ENCODE data around the gene C4orf50.

C4orf50 gene

DNA sequence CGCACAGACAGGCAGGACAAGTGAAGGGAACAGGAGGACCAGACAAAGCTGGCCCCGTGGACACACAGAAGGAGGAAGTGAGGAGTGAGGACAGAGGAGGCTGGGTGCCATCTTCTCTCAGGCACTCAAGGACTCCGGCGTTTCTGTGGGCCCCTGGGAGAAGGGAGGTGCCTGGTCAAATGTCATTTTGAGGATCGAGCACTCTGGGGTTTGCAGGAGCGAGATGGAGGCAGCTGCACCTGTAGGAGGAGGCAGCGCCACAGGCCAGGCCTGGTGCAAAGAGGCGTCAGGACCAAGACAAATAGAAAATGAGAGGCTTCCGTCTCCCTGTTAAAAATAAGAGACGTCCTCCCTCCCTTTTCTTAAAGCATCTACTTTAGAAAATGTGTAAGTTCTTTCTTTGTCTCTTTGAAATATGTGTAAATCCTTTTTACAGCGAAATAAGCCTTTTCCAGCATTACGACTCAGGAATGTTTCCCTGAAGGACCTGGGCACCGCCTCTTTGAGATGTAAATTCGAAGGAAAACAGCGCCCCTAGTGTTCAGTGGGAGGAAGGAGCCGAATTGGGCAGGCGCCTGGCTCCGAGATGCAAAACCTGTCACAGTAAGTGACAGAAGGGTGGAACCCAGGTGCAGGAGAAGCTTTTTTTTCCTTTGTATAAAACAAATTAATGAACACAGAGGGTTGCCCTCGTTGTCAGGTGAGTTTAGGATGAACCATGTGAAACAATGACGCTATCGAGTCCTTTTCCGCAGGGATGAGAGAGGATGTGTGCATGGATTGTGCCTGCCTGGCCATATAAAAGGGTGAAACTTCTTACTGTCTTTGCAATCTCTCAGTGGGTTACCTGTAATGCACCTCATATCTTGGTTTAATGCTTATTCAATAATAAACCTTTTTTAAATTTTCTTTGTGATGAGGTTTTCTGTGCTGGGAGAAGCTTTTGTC, 1.4 kb upstream of the C4orf50 start:
- no peak for DNase-seq (ENCODE audit: low read depth)
- TF ChIP-seq, protein P1, sequence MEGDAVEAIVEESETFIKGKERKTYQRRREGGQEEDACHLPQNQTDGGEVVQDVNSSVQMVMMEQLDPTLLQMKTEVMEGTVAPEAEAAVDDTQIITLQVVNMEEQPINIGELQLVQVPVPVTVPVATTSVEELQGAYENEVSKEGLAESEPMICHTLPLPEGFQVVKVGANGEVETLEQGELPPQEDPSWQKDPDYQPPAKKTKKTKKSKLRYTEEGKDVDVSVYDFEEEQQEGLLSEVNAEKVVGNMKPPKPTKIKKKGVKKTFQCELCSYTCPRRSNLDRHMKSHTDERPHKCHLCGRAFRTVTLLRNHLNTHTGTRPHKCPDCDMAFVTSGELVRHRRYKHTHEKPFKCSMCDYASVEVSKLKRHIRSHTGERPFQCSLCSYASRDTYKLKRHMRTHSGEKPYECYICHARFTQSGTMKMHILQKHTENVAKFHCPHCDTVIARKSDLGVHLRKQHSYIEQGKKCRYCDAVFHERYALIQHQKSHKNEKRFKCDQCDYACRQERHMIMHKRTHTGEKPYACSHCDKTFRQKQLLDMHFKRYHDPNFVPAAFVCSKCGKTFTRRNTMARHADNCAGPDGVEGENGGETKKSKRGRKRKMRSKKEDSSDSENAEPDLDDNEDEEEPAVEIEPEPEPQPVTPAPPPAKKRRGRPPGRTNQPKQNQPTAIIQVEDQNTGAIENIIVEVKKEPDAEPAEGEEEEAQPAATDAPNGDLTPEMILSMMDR (IDR thresholded peaks at IDR 0.05; ENCODE audit: low read depth, low read length, missing control alignments), result peak; percentile 77
- H3K4me3 ChIP-seq (ENCODE audit: low read depth, low read length), result no peak overlapping the region

DNA sequence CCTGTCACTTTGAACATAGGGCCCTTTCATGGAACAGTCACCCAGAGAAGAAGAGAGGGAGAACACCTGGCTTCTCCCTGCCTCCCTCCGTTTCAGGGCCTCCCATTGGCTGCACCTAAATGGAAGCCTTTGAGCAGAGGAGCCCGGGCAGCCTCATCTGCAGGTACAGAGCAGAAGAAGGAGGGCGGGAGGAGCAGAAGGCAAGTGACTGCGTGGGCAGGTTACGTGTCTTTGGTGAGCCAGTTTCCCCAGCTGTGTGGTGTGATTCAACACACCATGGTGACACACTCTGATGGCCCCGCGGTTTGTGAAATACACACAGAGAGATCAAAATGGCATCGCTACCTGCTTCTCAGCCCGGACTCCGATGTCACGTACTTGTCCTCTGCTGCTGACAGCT, 431 bp downstream of the C4orf50 start:
- no peak for DNase-seq (ENCODE audit: low read depth)
- TF ChIP-seq, protein P1 (IDR thresholded peaks at IDR 0.05; ENCODE audit: low read depth, low read length, missing control alignments), result no peak

DNA sequence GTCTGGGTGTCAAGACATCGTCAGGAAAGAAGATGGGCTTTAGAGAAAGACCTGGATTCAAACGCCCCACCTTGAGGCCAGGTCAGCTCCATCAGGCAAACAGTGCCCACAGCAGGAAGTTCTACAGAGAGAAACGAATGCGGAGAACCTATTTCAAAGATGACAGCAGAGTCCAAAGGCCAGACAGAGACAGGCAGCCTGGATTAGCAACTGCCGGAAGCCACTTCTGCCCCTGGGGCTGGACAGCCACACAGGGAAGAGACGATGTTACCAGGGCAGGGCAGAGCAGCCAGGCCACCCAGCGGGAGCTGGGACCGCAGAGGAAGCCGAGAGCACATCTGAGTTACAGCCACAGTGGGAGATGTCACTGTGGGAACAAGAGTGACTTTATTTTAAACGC, 1.2 kb downstream of the C4orf50 start:
- TF ChIP-seq, protein P1 (IDR thresholded peaks at IDR 0.05; ENCODE audit: low read depth, low read length, missing control alignments), result no peak
- DNase-seq (ENCODE audit: low read depth), result no peak
- H3K4me3 ChIP-seq (ENCODE audit: low read depth, low read length), result no peak overlapping the region

More for the DNA sequence above, 431 bp downstream of the C4orf50 start:
- H3K4me3 ChIP-seq (ENCODE audit: low read depth, low read length), result no peak overlapping the region

DNA sequence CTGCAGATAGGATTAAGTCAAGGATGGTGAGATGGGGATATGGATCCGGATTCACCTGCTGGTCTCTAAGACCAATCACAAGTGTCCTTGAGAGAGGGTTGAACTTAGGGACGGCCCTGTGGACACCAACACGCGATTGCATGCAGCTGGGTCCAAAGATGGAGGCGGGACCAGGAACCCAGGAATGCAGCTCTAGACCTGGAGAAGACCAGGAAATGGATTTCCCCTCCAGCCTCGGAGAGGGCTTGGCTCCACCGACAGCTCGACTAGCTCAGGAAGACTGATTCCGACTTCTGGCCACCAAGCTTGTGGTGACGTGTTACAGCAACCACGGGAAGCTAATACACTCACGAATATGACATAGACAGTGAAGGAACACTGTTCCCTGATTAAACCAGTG, 4.7 kb downstream of the C4orf50 start:
- no peak overlapping the region for H3K4me3 ChIP-seq (ENCODE audit: low read depth, low read length)
- DNase-seq (ENCODE audit: low read depth), result no peak
- TF ChIP-seq, protein P1 (IDR thresholded peaks at IDR 0.05; ENCODE audit: low read depth, low read length, missing control alignments), result no peak

DNA sequence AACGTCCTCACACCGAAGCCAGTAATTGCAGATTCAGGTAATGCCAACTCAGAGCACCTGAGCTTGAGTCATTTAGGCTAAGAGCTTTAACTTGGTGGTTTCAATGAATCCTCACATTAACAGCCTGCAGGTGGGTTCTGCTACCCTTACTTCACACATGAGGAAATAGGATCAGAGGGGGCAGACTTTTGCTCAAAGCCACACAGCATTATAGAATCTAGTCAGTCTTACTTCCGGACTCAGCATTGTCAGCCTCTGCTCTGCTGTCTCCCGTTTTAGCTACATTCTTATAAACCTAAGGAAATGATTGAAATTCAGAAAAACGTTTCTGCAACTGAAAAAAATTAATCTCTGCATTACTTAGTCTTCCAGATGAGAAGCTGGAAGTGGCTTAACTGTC, 6.0 kb downstream of the C4orf50 start:
- TF ChIP-seq, protein P1 (IDR thresholded peaks at IDR 0.05; ENCODE audit: low read depth, low read length, missing control alignments), result no peak
- no peak overlapping the region for H3K4me3 ChIP-seq (ENCODE audit: low read depth, low read length)
- no peak for DNase-seq (ENCODE audit: low read depth)

DNA sequence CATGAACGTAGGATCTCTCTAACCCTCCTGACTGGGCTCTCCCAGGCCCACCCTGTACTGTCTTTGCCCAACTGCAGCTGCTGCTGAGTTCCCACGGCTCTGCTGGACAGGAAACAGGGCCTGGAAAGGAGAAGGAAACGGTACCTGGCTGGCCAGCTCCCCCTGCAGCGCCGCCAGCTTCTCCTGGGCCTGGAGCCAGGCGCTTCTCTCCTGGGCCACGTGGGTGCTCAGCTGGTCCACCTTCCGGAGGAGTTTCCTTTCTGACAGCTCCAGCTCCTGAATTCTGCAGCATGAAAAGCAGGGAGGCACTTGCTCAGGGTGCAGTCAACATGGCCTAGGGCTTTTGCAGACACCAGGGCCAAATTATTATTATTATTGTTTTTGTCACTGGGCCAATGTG, 6.5 kb downstream of the C4orf50 start:
- TF ChIP-seq, protein P1 (IDR thresholded peaks at IDR 0.05; ENCODE audit: low read depth, low read length, missing control alignments), result no peak
- no peak for DNase-seq (ENCODE audit: low read depth)
- no peak overlapping the region for H3K4me3 ChIP-seq (ENCODE audit: low read depth, low read length)

DNA sequence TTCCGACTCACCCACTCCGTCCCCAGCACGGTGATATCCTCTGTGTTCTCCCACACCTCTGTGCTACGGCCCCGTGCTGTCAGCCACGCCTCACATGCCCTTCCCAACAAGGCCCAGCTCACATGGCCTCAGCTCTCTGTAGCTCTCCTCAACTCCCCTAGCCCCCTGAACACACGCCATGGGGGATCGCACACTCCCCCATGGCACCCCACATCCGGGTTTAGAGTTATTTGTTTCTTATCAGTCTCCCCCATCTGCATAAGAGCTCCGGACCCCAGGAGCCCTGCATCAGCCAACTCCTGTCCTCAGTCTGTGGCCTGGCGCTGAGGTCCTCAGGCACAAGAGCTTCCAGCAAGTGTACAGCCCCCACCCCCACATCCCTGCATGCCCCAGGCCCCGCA, 7.0 kb downstream of the C4orf50 start:
- TF ChIP-seq, protein P1 (IDR thresholded peaks at IDR 0.05; ENCODE audit: low read depth, low read length, missing control alignments), result no peak
- DNase-seq (ENCODE audit: low read depth), result no peak
- no peak overlapping the region for H3K4me3 ChIP-seq (ENCODE audit: low read depth, low read length)

Measured in GM12864 (cell line).